NCI-H2227 (cell line): ENCODE measurements around the gene GBE1.
"Not testable (repeated sequence)": the region's sequence is repeated elsewhere in the genome, so short reads cannot be mapped to it uniquely, and the experiment has no call there.

Experiments used
- DNase-seq: peaks from one replicate; lab custom pipeline; 2025; ENCODE audit not compliant: unreplicated experiment; lab: John Stamatoyannopoulos, UW

The GBE1 gene

GRCh38 chr3:81753416-81754027 is 7.9 kb downstream of the GBE1 start:
- DNase-seq, result no peak

- DNase-seq, result no peak
Measured at GRCh38 chr3:81752604-81753003, 8.8 kb downstream of the GBE1 start.

- no peak for DNase-seq
Measured at GRCh38 chr3:81749265-81749664, 12.2 kb downstream of the GBE1 start.

- not testable (repeated sequence) for DNase-seq
Measured at GRCh38 chr3:81747280-81747679, 14.2 kb downstream of the GBE1 start.

GRCh38 chr3:81744366-81744765 is 17.1 kb downstream of the GBE1 start:
- no peak for DNase-seq

- no peak for DNase-seq
Measured at GRCh38 chr3:81743096-81744025, 18.1 kb downstream of the GBE1 start.

GRCh38 chr3:81742581-81742980 is 18.9 kb downstream of the GBE1 start:
- DNase-seq, result no peak

- DNase-seq, result no peak
Measured at GRCh38 chr3:81741216-81741615, 20.2 kb downstream of the GBE1 start.

GRCh38 chr3:81740731-81741130 is 20.7 kb downstream of the GBE1 start:
- no peak for DNase-seq

GRCh38 chr3:81735334-81735733 is 26.1 kb downstream of the GBE1 start:
- DNase-seq, result no peak

GRCh38 chr3:81734742-81735141 is 26.7 kb downstream of the GBE1 start:
- no peak for DNase-seq

- no peak for DNase-seq
Measured at GRCh38 chr3:81732642-81733041, 28.8 kb downstream of the GBE1 start.

- DNase-seq, result no peak
Measured at GRCh38 chr3:81728766-81729544, 32.5 kb downstream of the GBE1 start.

- DNase-seq, result no peak
Measured at GRCh38 chr3:81726735-81727134, 34.7 kb downstream of the GBE1 start.

GRCh38 chr3:81726132-81726531 is 35.3 kb downstream of the GBE1 start:
- DNase-seq, result no peak

- DNase-seq, result peak; percentile 21
Measured at GRCh38 chr3:81723732-81724313, 37.6 kb downstream of the GBE1 start.

- no peak for DNase-seq
Measured at GRCh38 chr3:81718311-81718710, 43.1 kb downstream of the GBE1 start.

GRCh38 chr3:81716870-81717509 is 44.5 kb downstream of the GBE1 start:
- no peak for DNase-seq

GRCh38 chr3:81713031-81713430 is 48.4 kb downstream of the GBE1 start:
- DNase-seq, result no peak

GRCh38 chr3:81709606-81710005 is 51.8 kb downstream of the GBE1 start:
- no peak for DNase-seq

GRCh38 chr3:81707996-81708395 is 53.4 kb downstream of the GBE1 start:
- DNase-seq, result no peak
